HepG2 (cell line): Measurements from ENCODE around the gene FURIN. TPM values are rescaled to one million over a fixed set of nuclear protein-coding genes. Genes with fewer than 3 reads are reported as not detected.

Experiments
- NCOA5 ChIP-seq: sonication (generic); formaldehyde crosslinking; IDR thresholded peaks from 2 replicates; pipeline ENCODE4 v1.4.0; 2020; ENCODE audit warnings: missing genetic modification reagents
- NFATC3 ChIP-seq: sonication (generic); formaldehyde crosslinking; IDR thresholded peaks from 2 replicates; pipeline ENCODE4 v1.5.1; 2020; ENCODE audit warnings: mild to moderate bottlenecking, missing genetic modification reagents
- POLR2A ChIP-seq, 2 experiments: IDR thresholded peaks; 2 replicates each; pipeline ENCODE4 v1.6.1; 2011; ENCODE audit warnings: low read depth in 2 of 2, low read length in 2 of 2, mild to moderate bottlenecking in 1 of 2, moderate library complexity in 1 of 2; ENCODE audit not compliant: insufficient read depth in 1 of 2
- SMAD3 ChIP-seq: sonication (generic); formaldehyde crosslinking; IDR thresholded peaks from 2 replicates; pipeline ENCODE4 v1.4.0; 2020; ENCODE audit warnings: missing genetic modification reagents
- U2AF1 ChIP-seq: fragments of 200-400 bp; formaldehyde crosslinking; optimal IDR thresholded peaks from 2 replicates; pipeline ENCODE3; 2017; ENCODE audit warnings: mild to moderate bottlenecking, low read depth, low read length
- XBP1 ChIP-seq: sonication (generic); formaldehyde crosslinking; IDR thresholded peaks from 2 replicates; pipeline ENCODE4 v1.5.0; 2020; ENCODE audit warnings: missing genetic modification reagents
- YY1 ChIP-seq: IDR thresholded peaks from 2 replicates; pipeline ENCODE4 v1.6.1; 2011; ENCODE audit warnings: low read length, low read depth, moderate library complexity, mild to moderate bottlenecking; ENCODE audit not compliant: insufficient read depth, insufficient replicate concordance
- ZEB1 ChIP-seq: IDR thresholded peaks from 2 replicates; pipeline ENCODE4 v1.6.1; 2012; ENCODE audit warnings: mild to moderate bottlenecking, low read depth, inconsistent platforms; ENCODE audit not compliant: insufficient replicate concordance
- ZFY ChIP-seq: sonication (generic); formaldehyde crosslinking; IDR thresholded peaks from 2 replicates; pipeline ENCODE4 v1.4.0; 2020; ENCODE audit warnings: missing genetic modification reagents
- ZNF3 ChIP-seq: IDR thresholded peaks from 2 replicates; pipeline ENCODE4 v1.7.0; 2017; ENCODE audit warnings: inconsistent platforms
- ZNF563 ChIP-seq: sonication (generic); formaldehyde crosslinking; IDR thresholded peaks from 2 replicates; pipeline ENCODE4 v1.8.0; 2022; ENCODE audit warnings: mild to moderate bottlenecking, moderate library complexity, missing genetic modification reagents
- ZNF674 ChIP-seq: sonication (generic); formaldehyde crosslinking; IDR thresholded peaks from 2 replicates; pipeline ENCODE4 v1.5.0; 2020; ENCODE audit warnings: low read depth, mild to moderate bottlenecking, missing genetic modification reagents
- ZNF703 ChIP-seq: sonication (generic); formaldehyde crosslinking; IDR thresholded peaks from 2 replicates; pipeline ENCODE4 v1.5.1; 2020; ENCODE audit warnings: missing genetic modification reagents, mild to moderate bottlenecking, moderate library complexity, borderline replicate concordance
- polyA plus RNA-seq, 8 experiments: library from polyadenylated mRNA; depleted of rRNA in 3 of 8; stranded (reverse) in 7 of 8; unstranded in 1 of 8; fragments of >200 nt; fragmentation: Illumina TruSeq in 4 of 8; extraction: Trizol in 4 of 8; gene quantifications; 2 replicates each; pipeline versions ENCODE4 v1.2.1 to v1.2.3, GENCODE V29; 2011 to 2016; ENCODE audit warnings: low read depth in 4 of 8, missing spikeins in 1 of 8, mixed read lengths in 1 of 8; ENCODE audit not compliant: insufficient read depth in 1 of 8
- total RNA-seq, 5 experiments: library from RNA; depleted of rRNA; stranded (reverse); fragments of >200 nt; fragmentation: Illumina TruSeq; extraction: Trizol; gene quantifications; 2 replicates each; pipeline ENCODE4 v1.2.3, GENCODE V29; 2016; ENCODE audit warnings: low read depth in 1 of 5
- TF ChIP-seq, protein P1 (sequence below): sonication (generic); formaldehyde crosslinking; IDR thresholded peaks from 2 replicates; pipeline ENCODE4 v1.8.1; 2023; ENCODE audit warnings: missing genetic modification reagents, inconsistent platforms, borderline replicate concordance
- TF ChIP-seq, protein P2 (sequence below): sonication (generic); formaldehyde crosslinking; IDR thresholded peaks from 2 replicates; pipeline ENCODE4 v1.4.0; 2020; ENCODE audit warnings: missing genetic modification reagents, mild to moderate bottlenecking, borderline replicate concordance

FURIN gene
- total and polyA plus RNA-seq, 2 of the 13 experiments (the other 11 are each of a cell fraction or from before 2014, with no cell fraction given): 15.2 to 17.4 TPM

DNA sequence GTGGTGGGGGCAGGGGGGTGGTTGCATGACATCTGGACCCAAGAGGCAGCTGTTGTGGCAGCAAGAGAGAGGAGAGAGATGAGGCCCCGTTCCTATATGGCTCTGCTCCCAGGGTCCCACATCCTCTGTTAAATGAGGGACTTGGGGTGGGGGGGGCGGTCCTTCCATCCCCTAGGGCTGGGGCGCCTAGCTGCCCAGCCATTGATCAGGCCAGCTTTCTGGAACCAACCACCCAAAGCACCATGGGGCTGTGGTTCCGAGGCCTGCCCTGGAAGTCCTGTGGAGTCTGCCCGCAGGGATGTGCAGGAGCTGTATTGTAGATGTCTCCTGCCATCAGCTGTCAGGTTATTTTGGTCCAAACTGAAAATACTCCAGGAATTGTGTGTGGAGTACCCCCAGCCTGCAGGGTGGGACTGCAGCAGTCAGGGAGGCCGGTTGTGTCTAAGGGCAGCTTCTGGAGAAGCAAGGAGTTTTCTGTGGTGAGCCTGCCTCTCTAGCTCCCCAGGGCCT is 5.2 kb downstream of the FURIN start (continued):
- TF ChIP-seq, protein P1, sequence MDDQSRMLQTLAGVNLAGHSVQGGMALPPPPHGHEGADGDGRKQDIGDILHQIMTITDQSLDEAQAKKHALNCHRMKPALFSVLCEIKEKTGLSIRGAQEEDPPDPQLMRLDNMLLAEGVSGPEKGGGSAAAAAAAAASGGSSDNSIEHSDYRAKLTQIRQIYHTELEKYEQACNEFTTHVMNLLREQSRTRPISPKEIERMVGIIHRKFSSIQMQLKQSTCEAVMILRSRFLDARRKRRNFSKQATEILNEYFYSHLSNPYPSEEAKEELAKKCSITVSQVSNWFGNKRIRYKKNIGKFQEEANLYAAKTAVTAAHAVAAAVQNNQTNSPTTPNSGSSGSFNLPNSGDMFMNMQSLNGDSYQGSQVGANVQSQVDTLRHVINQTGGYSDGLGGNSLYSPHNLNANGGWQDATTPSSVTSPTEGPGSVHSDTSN (CRISPR knock-in tag): no peak
- no peak for TF ChIP-seq XBP1 (CRISPR knock-in tag)
- no peak for TF ChIP-seq SMAD3 (CRISPR knock-in tag)
- TF ChIP-seq NFATC3: no peak
- TF ChIP-seq ZNF3 (CRISPR knock-in tag): no peak
- no peak for TF ChIP-seq ZNF563 (CRISPR knock-in tag)
- TF ChIP-seq U2AF1: peak; percentile 32
- TF ChIP-seq, protein P2, sequence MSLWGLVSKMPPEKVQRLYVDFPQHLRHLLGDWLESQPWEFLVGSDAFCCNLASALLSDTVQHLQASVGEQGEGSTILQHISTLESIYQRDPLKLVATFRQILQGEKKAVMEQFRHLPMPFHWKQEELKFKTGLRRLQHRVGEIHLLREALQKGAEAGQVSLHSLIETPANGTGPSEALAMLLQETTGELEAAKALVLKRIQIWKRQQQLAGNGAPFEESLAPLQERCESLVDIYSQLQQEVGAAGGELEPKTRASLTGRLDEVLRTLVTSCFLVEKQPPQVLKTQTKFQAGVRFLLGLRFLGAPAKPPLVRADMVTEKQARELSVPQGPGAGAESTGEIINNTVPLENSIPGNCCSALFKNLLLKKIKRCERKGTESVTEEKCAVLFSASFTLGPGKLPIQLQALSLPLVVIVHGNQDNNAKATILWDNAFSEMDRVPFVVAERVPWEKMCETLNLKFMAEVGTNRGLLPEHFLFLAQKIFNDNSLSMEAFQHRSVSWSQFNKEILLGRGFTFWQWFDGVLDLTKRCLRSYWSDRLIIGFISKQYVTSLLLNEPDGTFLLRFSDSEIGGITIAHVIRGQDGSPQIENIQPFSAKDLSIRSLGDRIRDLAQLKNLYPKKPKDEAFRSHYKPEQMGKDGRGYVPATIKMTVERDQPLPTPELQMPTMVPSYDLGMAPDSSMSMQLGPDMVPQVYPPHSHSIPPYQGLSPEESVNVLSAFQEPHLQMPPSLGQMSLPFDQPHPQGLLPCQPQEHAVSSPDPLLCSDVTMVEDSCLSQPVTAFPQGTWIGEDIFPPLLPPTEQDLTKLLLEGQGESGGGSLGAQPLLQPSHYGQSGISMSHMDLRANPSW (CRISPR knock-in tag): no peak
- TF ChIP-seq YY1: no peak
- no peak for TF ChIP-seq ZNF674 (CRISPR knock-in tag)
- no peak for TF ChIP-seq ZFY (CRISPR knock-in tag)
- TF ChIP-seq ZNF703 (CRISPR knock-in tag): no peak
- peak; percentile 1 for TF ChIP-seq ZEB1
- no peak for TF ChIP-seq NCOA5 (CRISPR knock-in tag)
- TF ChIP-seq POLR2A (IDR thresholded peaks at IDR 0.05; ENCODE audit: insufficient read depth in 1 of 2, low read depth in 2 of 2, low read length in 2 of 2): no peak
